ENCODE results near the gene FAM216B.
"Not testable (repeated sequence)": the region's sequence is repeated elsewhere in the genome, so short reads cannot be mapped to it uniquely, and the experiment has no call there.

Gene FAM216B

GRCh38 chr13:42781352-42781751 is at the start of gene FAM216B:
FAM216B (plus strand) TSS chr13:42781584; CDS start chr13:42784068, 2,484 bp downstream.
- no peak for DNase-seq (ENCODE audit: low read depth)

GRCh38 chr13:42732073-42732472 is 49.3 kb upstream of the FAM216B start:
- DNase-seq (ENCODE audit: low read depth), result no peak

DNA sequence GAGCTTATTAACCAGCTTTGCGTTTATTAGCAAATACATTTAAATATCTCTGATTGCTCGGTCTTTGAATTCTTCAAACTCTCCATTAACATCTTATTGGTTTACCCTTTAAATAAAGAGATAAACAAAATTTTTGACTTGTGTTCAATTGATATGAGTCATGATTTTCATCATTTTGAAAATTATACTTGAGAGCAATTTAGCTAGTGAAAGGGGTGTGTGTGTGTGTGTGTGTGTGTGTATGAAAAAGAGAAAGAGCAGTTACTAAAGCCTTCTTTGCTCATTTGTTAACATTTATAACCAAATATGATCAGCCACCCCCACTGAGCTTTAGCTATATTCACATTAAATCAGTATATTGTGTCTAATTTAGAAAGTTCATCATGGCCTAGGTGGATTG is 48.3 kb upstream of the FAM216B start:
- no peak for DNase-seq (ENCODE audit: low read depth)

DNA sequence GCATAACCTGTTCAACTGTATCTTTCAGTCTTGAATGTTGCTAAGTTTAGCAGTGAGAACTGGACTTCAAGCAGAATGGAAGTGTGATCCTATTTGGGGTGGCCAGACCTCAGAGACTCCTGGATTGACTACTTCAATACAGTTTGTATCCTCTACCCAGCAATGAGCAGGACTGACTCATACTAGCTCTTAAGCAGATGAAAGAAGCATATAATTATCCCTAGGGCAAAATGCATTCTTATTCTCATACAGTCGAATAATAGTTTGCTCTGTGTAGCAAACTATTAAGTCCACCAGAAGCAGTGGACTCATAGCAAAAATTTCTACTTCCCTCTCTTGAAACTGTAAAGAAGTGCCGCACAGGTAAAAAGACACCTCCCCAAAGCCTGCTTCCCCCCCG is 46.4 kb upstream of the FAM216B start:
- no peak for DNase-seq (ENCODE audit: low read depth)

- DNase-seq (ENCODE audit: low read depth), result no peak
These were observed 40.6 kb upstream of the FAM216B start for GRCh38 chr13:42740753-42741152.

DNA sequence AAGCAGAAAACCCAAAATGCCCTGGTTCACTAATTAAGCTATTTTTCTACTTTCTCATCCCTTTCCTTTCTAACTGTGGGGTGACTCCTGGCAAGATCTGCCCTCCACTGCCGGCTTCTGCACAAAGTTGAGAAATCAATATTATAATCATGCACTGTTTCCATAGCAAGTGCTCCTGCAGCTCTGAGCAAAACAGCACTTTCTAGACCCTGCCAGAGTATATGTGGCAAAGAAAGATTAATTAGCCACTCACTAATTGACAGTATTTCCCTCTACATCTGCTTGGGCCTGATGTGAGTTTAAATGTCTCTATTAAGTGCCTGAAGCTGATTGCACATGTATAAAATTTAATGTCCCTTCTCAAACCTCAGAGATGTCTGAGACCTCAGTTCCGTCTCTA is 39.5 kb upstream of the FAM216B start:
- DNase-seq (ENCODE audit: low read depth), result no peak

DNA sequence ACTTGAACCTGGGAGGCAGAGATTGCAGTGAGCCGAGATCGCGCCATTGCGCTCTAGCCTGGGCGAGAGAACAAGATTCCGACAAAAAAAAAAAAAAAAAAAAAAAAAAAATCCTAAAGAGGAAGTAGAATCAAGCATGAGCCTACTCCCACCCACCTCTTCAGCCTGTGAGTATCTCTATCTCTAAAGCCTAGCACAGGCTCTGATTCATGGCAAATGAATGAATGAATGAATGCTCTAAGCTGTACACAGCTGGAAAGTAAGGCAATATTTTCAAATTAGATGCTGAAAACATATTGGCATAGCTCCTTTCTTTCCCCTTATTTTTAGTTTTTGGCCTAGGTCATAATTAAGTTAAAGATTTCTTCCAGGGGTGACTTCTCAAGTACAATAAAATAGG is 35.7 kb upstream of the FAM216B start:
- no peak for DNase-seq (ENCODE audit: low read depth)

GRCh38 chr13:42746866-42747265 is 34.5 kb upstream of the FAM216B start:
- DNase-seq (ENCODE audit: low read depth), result no peak

DNA sequence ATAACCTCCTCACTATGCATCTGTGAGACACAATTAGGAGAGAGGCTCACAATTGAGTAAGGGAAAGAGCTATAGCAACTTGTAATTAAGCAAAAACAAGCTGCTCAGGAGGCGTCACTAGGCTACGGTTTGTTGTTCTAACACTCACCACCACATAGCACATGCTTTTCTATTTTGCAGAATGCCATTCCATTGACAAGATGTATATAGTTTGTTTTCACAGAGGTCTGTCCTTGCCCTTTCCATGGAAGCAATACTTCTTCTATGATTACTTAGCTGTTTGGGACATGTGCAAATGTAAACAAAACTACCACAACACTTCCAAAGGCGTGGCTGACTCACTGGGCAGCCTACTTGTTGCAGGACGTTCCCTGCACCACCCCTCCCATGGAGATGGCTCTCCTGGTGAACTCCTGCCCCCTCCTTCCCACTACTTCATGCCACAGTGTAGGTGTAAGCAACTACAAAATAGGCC is 33.9 kb upstream of the FAM216B start:
- no peak for DNase-seq (ENCODE audit: low read depth)

DNA sequence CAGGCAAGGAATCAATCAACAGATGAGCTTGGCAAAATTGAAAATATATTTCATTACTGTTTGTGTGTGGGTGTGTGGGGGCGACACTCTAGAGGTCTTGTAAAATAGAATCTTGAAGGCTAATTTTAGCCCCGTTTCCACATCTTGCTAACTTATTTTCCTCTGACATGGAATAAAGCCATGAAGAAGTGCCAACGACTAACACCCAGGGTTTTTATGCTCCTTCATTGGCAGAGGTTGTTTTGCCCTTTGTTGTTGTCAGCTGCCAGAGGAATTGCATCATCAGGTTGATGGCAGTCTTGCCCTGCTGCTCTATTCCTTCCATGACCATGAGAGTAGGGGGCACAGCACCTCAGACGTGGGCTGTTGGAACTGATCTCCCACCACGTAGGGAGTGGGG is 30.6 kb upstream of the FAM216B start:
- no peak for DNase-seq (ENCODE audit: low read depth)

- no peak for DNase-seq (ENCODE audit: low read depth)
These were observed 29.7 kb upstream of the FAM216B start for GRCh38 chr13:42751693-42752092.

- DNase-seq (ENCODE audit: low read depth), result no peak
These were observed 28.7 kb upstream of the FAM216B start for GRCh38 chr13:42752731-42753130.

- no peak for DNase-seq (ENCODE audit: low read depth)
These were observed 27.7 kb upstream of the FAM216B start for GRCh38 chr13:42753697-42754096.

- no peak for DNase-seq (ENCODE audit: low read depth)
These were observed 26.4 kb upstream of the FAM216B start for GRCh38 chr13:42754801-42755510.

GRCh38 chr13:42757678-42758420 is 23.5 kb upstream of the FAM216B start:
- DNase-seq (ENCODE audit: low read depth), result no peak

DNA sequence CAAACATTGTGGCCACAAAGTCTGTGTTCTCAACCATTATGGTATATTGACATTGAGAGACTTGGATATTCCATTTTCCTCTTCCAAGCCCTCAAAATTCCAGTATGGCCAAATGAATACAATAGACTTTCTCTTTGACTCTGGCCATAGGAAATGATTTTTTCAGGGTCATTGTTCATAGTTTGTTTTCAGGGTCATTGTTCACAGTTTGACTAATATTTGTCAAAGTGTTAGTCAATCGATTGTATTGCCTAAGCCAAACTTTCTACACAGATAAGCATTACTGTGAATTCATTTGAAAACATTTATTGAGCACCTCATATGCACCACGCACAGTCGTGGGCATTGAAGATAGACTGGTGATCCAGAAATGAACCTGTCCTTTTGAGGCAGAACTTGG is 22.9 kb upstream of the FAM216B start:
- no peak for DNase-seq (ENCODE audit: low read depth)

DNA sequence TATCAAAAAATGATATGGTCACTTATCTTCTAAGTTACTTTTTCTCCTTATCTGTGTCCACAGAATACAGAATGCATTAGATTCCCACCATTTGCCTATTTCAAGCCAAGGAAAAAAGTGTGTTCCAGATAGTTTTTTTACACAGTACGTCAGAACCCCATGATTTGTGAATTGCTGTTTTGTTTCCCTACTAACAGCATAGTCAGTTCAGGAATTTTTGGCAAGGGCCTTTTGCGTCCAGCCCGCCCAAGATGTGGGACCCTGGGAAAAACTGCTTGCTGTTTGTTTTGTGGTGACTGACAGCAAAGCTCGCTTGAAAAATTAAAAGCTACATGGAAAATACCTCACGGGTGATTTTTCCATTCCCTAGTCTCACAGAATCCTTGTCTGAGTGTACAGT is 20.4 kb upstream of the FAM216B start:
- no peak for DNase-seq (ENCODE audit: low read depth)

- no peak for DNase-seq (ENCODE audit: low read depth)
These were observed 19.1 kb upstream of the FAM216B start for GRCh38 chr13:42762251-42762650.

DNA sequence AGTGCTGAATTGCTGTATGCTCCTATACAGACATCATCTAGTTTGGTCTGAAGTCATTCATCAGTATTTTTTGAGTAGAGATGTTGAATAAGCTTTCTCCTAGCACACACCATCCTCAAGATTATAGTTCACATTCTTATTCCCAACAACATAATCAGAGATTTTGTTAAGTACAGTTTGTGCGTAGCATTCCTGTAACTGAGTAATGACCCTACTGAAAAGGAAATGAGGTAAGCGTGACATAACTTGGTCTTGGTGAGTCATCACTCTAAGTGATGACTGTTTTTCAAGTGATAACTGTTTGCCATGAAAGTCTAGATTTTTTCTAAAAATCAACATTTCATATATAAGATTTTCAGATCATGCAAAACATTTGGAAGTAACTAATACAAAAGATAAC is 18.5 kb upstream of the FAM216B start:
- DNase-seq (ENCODE audit: low read depth), result no peak

DNA sequence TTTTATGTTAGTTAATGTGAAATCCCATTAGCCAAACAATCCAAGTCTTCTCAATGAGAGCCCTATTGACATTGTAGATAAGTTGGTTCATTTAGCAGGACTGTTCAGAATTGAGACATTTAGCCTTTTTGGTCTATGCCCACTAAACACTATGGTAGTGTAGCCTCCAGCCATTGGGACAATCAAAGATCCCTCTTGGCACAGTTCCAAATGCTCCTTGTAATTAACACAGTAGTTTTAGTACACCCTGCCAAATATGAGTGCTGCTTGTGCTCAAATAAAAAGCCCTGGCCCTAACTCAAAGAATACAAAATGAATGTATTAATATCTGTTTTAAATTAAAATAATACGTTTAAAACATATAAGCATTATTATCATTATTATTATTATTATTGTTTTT is 15.4 kb upstream of the FAM216B start:
- no peak for DNase-seq (ENCODE audit: low read depth)

DNA sequence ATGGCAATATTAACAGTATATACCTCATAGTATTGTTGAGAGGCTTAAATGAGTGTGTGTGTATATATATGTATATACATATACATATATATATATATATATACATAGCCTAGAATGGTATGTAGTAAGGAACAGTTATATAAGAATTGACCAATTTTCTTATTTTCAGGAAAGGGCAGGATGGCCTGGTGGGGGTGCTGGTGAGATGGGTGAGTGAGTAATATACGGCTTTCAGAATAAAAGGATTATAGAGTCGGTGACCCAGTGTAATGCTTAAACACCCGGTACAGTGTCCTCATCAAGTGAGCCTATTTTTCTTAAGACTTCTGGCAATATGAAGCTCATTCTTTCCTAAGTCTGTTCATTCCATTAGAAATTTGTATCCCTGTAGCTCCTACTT is 11.7 kb upstream of the FAM216B start:
- DNase-seq (ENCODE audit: low read depth), result no peak

DNA sequence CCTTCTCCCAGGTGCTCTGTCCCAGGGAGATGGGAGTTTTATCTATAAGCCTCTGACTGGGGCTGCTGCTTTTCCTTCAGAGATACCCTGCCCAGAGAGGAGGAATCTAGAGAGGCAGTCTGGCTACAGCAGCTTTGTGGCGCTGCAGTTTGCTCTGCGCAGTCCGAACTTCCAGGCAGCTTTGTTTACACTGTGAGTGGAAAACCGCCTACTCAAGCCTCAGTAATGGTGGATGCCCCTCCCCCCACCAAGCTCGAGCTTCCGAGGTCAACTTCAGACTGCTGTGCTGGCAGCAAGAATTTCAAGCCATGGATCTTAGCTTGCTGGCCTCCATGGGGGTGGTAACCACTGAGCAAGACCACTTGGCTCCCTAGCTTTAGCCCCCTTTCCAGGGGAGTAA is 4.8 kb upstream of the FAM216B start:
- DNase-seq (ENCODE audit: low read depth), result not testable (repeated sequence)

DNA sequence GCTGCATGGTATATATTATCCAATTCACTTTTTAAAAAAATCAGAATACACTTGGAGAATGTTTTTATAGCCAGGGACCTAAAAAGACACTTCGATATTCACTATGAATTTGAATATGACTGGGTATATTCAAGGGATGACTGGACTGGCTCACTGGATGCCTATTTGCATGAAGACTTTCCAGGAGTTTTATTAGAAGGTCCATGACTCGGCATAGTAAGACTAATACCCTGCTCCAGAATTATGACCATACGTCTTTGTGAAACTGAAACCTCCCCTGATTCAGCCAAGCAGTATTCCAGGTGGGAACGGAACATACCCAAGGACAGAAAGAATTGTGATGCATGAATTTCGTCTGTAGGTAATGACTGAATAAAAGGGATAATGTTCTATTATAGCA is 3.9 kb upstream of the FAM216B start:
- DNase-seq (ENCODE audit: low read depth), result no peak

- DNase-seq (ENCODE audit: low read depth), result no peak
These were observed 1.3 kb upstream of the FAM216B start for GRCh38 chr13:42780044-42780443.

All from stimulated activated CD8-positive, alpha-beta memory T cell treated with anti-CD3 and anti-CD28 coated beads, Interleukin-4, amount 100 ng/mL, for 24 hours (primary cell).